IMR-90 (cell line): ENCODE data around the gene EXOSC1. TPM values are rescaled to one million over a fixed set of nuclear protein-coding genes. Genes with fewer than 3 reads are reported as not detected.

Source experiments
- ATAC-seq: fragments of 200-7000 bp; cut with Tn5 transposase; 2 replicates; pipeline ENCODE4 v1.9.1; 2020; ENCODE audit warnings: low read depth, mild to moderate bottlenecking, moderate library complexity
- BruUV-seq: library from RNA; stranded (reverse); fragments of 400-500 nt; replicated peaks from 2 replicates; lab custom pipeline; 2021; lab: Mats Ljungman, UMichigan
- CTCF ChIA-PET: fragments of 300-600 bp; formaldehyde crosslinking; extraction: SDS; loops from one replicate; lab custom pipeline; 2021; ENCODE audit warnings: antibody characterized with exemption; lab: Yijun Ruan, JAX
- POLR2A ChIA-PET: fragments of 300-600 bp; sonication (Branson Sonifier 250); formaldehyde crosslinking; loops from one replicate; lab custom pipeline; 2022; ENCODE audit warnings: antibody characterized with exemption; ENCODE audit not compliant: unreplicated experiment; lab: Charles Lee
- DNase-seq: peaks from one replicate; pipeline ENCODE4 v3.0.0; 2013
- H2AFZ ChIP-seq: replicated peaks from 2 replicates; pipeline ENCODE3; 2013; ENCODE audit warnings: low read length, mild to moderate bottlenecking; ENCODE audit not compliant: poor library complexity
- H2AK5ac ChIP-seq: 2 replicates; pipeline ENCODE4 v1.6.1; 2013; ENCODE audit warnings: low read depth, low read length, inconsistent platforms
- H2AK9ac ChIP-seq: replicated peaks from 2 replicates; pipeline ENCODE3; 2013; ENCODE audit warnings: mild to moderate bottlenecking, low read depth, low read length, moderate library complexity; ENCODE audit not compliant: poor library complexity
- H2BK120ac ChIP-seq: 2 replicates; pipeline ENCODE4 v1.6.1; 2013; ENCODE audit warnings: low read depth, low read length, inconsistent platforms
- H2BK15ac ChIP-seq: 3 replicates; pipeline ENCODE4 v1.6.1; 2013; ENCODE audit warnings: low read depth, low read length, inconsistent platforms
- H2BK20ac ChIP-seq: 2 replicates; pipeline ENCODE4 v1.6.1; 2013; ENCODE audit warnings: low read depth, mild to moderate bottlenecking, inconsistent platforms, low read length, moderate library complexity
- H2BK5ac ChIP-seq: 2 replicates; pipeline ENCODE4 v1.6.1; 2013; ENCODE audit warnings: mild to moderate bottlenecking, low read depth, low read length, inconsistent platforms; ENCODE audit not compliant: poor library complexity, severe bottlenecking
- H3K14ac ChIP-seq: replicated peaks from 2 replicates; pipeline ENCODE4 v1.6.1; 2013; ENCODE audit warnings: low read depth, low read length, inconsistent platforms
- H3K18ac ChIP-seq: 2 replicates; pipeline ENCODE4 v1.6.1; 2013; ENCODE audit warnings: low read depth, low read length, control low read depth
- H3K23ac ChIP-seq: 2 replicates; pipeline ENCODE4 v1.6.1; 2013; ENCODE audit warnings: low read depth, low read length, inconsistent platforms
- H3K27ac ChIP-seq: 2 replicates; pipeline ENCODE4 v1.5.1; 2013; ENCODE audit warnings: mild to moderate bottlenecking, control low read depth, low read length; ENCODE audit not compliant: insufficient read depth
- H3K27me3 ChIP-seq: 2 replicates; pipeline ENCODE4 v1.6.1; 2013; ENCODE audit warnings: low read length; ENCODE audit not compliant: control insufficient read depth, insufficient read depth
- H3K36me3 ChIP-seq: 2 replicates; pipeline ENCODE4 v1.6.1; 2013; ENCODE audit warnings: low read length, mixed read lengths; ENCODE audit not compliant: control insufficient read depth, insufficient read depth
- H3K4ac ChIP-seq: 2 replicates; pipeline ENCODE4 v1.6.1; 2013; ENCODE audit warnings: low read depth, low read length, inconsistent platforms
- H3K4me1 ChIP-seq: 2 replicates; pipeline ENCODE4 v1.6.1; 2013; ENCODE audit warnings: low read length, mixed read lengths; ENCODE audit not compliant: control insufficient read depth, insufficient read depth
- H3K4me2 ChIP-seq: 2 replicates; pipeline ENCODE4 v1.6.1; 2013; ENCODE audit warnings: low read depth, mild to moderate bottlenecking, control low read depth, low read length, moderate library complexity
- H3K4me3 ChIP-seq: 2 replicates; pipeline ENCODE4 v1.5.1; 2013; ENCODE audit warnings: low read depth, mild to moderate bottlenecking, control low read depth, low read length, moderate library complexity; ENCODE audit not compliant: insufficient read depth
- H3K56ac ChIP-seq: 2 replicates; pipeline ENCODE4 v1.6.1; 2013; ENCODE audit warnings: low read length, inconsistent platforms; ENCODE audit not compliant: insufficient read depth; ENCODE audit errors: extremely low read depth
- H3K79me1 ChIP-seq, 2 experiments: 2 replicates each; pipeline ENCODE4 v1.6.1; 2013; ENCODE audit warnings: low read length in 2 of 2, inconsistent platforms in 1 of 2, low read depth in 1 of 2
- H3K9ac ChIP-seq: 2 replicates; pipeline ENCODE4 v1.6.1; 2013; ENCODE audit warnings: low read depth, low read length, control low read depth
- H3K9me1 ChIP-seq: 2 replicates; pipeline ENCODE4 v1.6.1; 2013; ENCODE audit warnings: low read length, inconsistent platforms; ENCODE audit not compliant: insufficient read depth
- H3K9me3 ChIP-seq: 2 replicates; pipeline ENCODE4 v1.6.1; 2013; ENCODE audit warnings: low read length; ENCODE audit not compliant: control insufficient read depth, insufficient read depth
- H4K20me1 ChIP-seq: 2 replicates; pipeline ENCODE4 v1.6.1; 2013; ENCODE audit warnings: low read length, inconsistent platforms; ENCODE audit not compliant: insufficient read depth
- H4K5ac ChIP-seq: 2 replicates; pipeline ENCODE4 v1.6.1; 2013; ENCODE audit warnings: mild to moderate bottlenecking, low read depth, low read length, control low read depth
- H4K8ac ChIP-seq, 2 experiments: 2 replicates each; pipeline ENCODE4 v1.6.1; 2013; ENCODE audit warnings: low read depth in 2 of 2, low read length in 2 of 2, control low read depth in 1 of 2, inconsistent platforms in 1 of 2
- H4K91ac ChIP-seq: 2 replicates; pipeline ENCODE4 v1.6.1; 2013; ENCODE audit warnings: low read depth, low read length, inconsistent platforms; ENCODE audit not compliant: insufficient read depth
- CEBPB ChIP-seq: IDR thresholded peaks from 2 replicates; pipeline ENCODE4 v1.6.1; 2012; ENCODE audit warnings: low read depth, low read length, improper control_type of control experiment
- MAZ ChIP-seq: IDR thresholded peaks from 2 replicates; pipeline ENCODE4 v1.6.1; 2012; ENCODE audit warnings: low read depth, mild to moderate bottlenecking, low read length, improper control_type of control experiment, moderate library complexity, borderline replicate concordance
- WGBS, 2 experiments: methylation state at CpG; one replicate each; pipeline versions ENCODE4 v1.1.5 to v1.1.7; 2013; ENCODE audit warnings: missing lambda C conversion rate in 2 of 2; ENCODE audit not compliant: insufficient read length in 1 of 2; ENCODE audit errors: extremely low coverage in 2 of 2; 5-methylcytosine and 5-hydroxymethylcytosine counted together
- dilution Hi-C: fragments of 300-500 bp; cut with HindIII; formaldehyde crosslinking; loops from one replicate; pipeline ENCODE4 v1.14.3; 2018; ENCODE audit warnings: low sequenced_read_pairs; ENCODE audit not compliant: unreplicated experiment
- in situ Hi-C: fragments of 300-500 bp; cut with MboI; formaldehyde crosslinking; loops from 3 replicates; pipeline ENCODE4 v1.14.3; 2019; ENCODE audit warnings: low sequenced_read_pairs, inconsistent platforms, mixed read lengths
- intact Hi-C: fragments of 100-400 bp; cut with micrococcal nuclease; formaldehyde crosslinking; loops from 2 replicates; pipeline ENCODE4 v1.10.0; 2022
- polyA plus RNA-seq, 3 experiments: library from polyadenylated mRNA; depleted of rRNA; stranded (reverse); fragments of >200 nt; gene quantifications; 2 replicates each; pipeline ENCODE4 v1.2.3, GENCODE V29; 2012; ENCODE audit warnings: low replicate concordance in 1 of 3
- total RNA-seq: library from RNA; depleted of rRNA; stranded (reverse); fragments of >200 nt; gene quantifications from 2 replicates; pipeline ENCODE4 v1.2.3, GENCODE V29; 2012

Gene EXOSC1
- total and polyA plus RNA-seq, 2 of the 4 experiments (the other 2 are of a cell fraction) = 49.7 to 51.6 TPM

- no peak overlapping the region for H2BK15ac ChIP-seq
- no peak for TF ChIP-seq MAZ
- 0 out of 2 replicates have a peak, but pooled peaks have one; percentile 6 for TF ChIP-seq CEBPB
- peak overlapping the region; percentile 77 for H3K56ac ChIP-seq
- peak overlapping the region; percentile 98 for H3K9ac ChIP-seq
- peak overlapping the region; percentile 97 for H3K4me3 ChIP-seq
- TSS peak; percentile 12 for BruUV-seq
- DNase-seq (peak; percentile 36), ATAC-seq (peak; percentile 7)
- peak overlapping the region; percentile 99 for H3K4me2 ChIP-seq
- in situ Hi-C loops (no loop called here), dilution Hi-C loops (no loop called here), intact Hi-C loops (loop anchor here (1.0 to 2.0 kb wide), 2 partner anchors 17 to 20 kb away; no protein-coding TSS in a partner anchor)
- peaks cover 12% of the 10 kb centered on the region for H3K4me1 ChIP-seq
- no peaks in the 10 kb centered on the region for H3K9me1 ChIP-seq
- peak overlapping the region; percentile 68 for H3K4ac ChIP-seq
- H3K18ac ChIP-seq = peak overlapping the region; percentile 58; the same call in 1 of the 2 replicates
- WGBS, 2 experiments = 0% methylated on average over 1 of the region's 9 CpGs; no CpG with 5 or more reads in 1 of the 2 experiments
- H2AK9ac ChIP-seq = peak overlapping the region; percentile 95
- H2BK120ac ChIP-seq = no peak overlapping the region; the same call in 1 of the 2 replicates
- peak overlapping the region; percentile 65 for H4K5ac ChIP-seq
- peaks cover 27% of the 10 kb centered on the region for H3K36me3 ChIP-seq
- peak overlapping the region; percentile 82 for H3K23ac ChIP-seq
- peak overlapping the region; percentile 96 for H2AK5ac ChIP-seq
- H2AFZ ChIP-seq = peak overlapping the region; percentile 78
- H3K79me1 ChIP-seq = peaks cover 11 to 50% of the 10 kb centered on the region in 2 experiments; a peak in 3 of 4 replicates
- H3K9me3 ChIP-seq = no peaks in the 10 kb centered on the region
- peaks cover 43% of the 10 kb centered on the region for H4K20me1 ChIP-seq
- H3K27me3 ChIP-seq = no peaks in the 10 kb centered on the region
- H4K91ac ChIP-seq = peak overlapping the region; percentile 71
- H2BK20ac ChIP-seq = no peak overlapping the region
- POLR2A ChIA-PET = no interaction called here
- CTCF ChIA-PET = no interaction called here
- H3K27ac ChIP-seq = peak overlapping the region; percentile 75
- H4K8ac ChIP-seq = peak overlapping the region in 1 of 2 experiments; percentile 80; a peak in 3 of 4 replicates
- peak overlapping the region; percentile 79 for H3K14ac ChIP-seq
- H2BK5ac ChIP-seq = peak overlapping the region; percentile 87
Measured at GRCh38 chr10:97427571-97428179, 18.1 kb downstream of the EXOSC1 start.
